Gastroesophageal sphincter (tissue), 3 donors: Measurements from ENCODE around the gene OR13J1.

Experiments used
- EP300 ChIP-seq: sonication (generic); formaldehyde crosslinking; IDR thresholded peaks from one replicate; pipeline ENCODE4 v1.6.1; 2017; ENCODE audit warnings: antibody characterized with exemption, mild to moderate bottlenecking
- POLR2A ChIP-seq, 2 donors: fragments of 450-650 bp; IDR thresholded peaks; one replicate each; pipeline ENCODE4 v1.6.1; 2017; ENCODE audit warnings: antibody characterized with exemption in 2 of 2, mild to moderate bottlenecking in 2 of 2, moderate library complexity in 1 of 2
- POLR2AphosphoS5 ChIP-seq: sonication (generic); formaldehyde crosslinking; IDR thresholded peaks from one replicate; pipeline ENCODE4 v1.6.1; 2017; ENCODE audit warnings: antibody characterized with exemption
- TF ChIP-seq, protein P1 (sequence below), 4 experiments: fragments of 200-600 bp in 2 of 4; fragments of 450-650 bp in 2 of 4; sonication (generic) in 1 of 4; IDR thresholded peaks; one replicate each; pipeline ENCODE4 v1.5.1; 2017 to 2019; ENCODE audit warnings: antibody characterized with exemption in 4 of 4, mild to moderate bottlenecking in 2 of 4, moderate library complexity in 2 of 4

DNA sequence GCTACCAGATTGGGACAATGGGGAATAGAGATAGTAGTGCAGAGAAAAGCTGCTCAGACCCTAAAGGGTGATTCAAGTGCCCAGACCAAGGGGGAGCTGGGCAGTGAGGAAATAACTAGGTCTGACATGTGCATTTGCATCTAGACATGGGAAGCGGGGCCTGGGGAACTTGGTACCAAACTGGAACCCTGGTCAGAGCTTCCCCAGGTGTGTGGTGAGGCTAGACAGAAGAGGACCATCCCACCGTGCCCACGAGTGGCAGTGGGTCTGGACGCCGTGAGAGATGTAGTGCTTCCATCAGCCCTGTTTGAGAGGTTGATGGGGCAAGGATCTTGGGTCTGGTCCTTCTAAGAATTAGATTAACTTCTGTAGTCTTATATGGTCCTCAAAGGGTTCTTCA is 33.6 kb downstream of the OR13J1 start:
- no peak for TF ChIP-seq POLR2AphosphoS5
- no peak for TF ChIP-seq POLR2A (IDR thresholded peaks at IDR 0.05)
- TF ChIP-seq EP300: no peak
- TF ChIP-seq, protein P1, sequence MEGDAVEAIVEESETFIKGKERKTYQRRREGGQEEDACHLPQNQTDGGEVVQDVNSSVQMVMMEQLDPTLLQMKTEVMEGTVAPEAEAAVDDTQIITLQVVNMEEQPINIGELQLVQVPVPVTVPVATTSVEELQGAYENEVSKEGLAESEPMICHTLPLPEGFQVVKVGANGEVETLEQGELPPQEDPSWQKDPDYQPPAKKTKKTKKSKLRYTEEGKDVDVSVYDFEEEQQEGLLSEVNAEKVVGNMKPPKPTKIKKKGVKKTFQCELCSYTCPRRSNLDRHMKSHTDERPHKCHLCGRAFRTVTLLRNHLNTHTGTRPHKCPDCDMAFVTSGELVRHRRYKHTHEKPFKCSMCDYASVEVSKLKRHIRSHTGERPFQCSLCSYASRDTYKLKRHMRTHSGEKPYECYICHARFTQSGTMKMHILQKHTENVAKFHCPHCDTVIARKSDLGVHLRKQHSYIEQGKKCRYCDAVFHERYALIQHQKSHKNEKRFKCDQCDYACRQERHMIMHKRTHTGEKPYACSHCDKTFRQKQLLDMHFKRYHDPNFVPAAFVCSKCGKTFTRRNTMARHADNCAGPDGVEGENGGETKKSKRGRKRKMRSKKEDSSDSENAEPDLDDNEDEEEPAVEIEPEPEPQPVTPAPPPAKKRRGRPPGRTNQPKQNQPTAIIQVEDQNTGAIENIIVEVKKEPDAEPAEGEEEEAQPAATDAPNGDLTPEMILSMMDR (IDR thresholded peaks at IDR 0.05): no peak
